SK-MEL-5 (cell line): ENCODE measurements around the gene ADGRV1. TPM values are rescaled to one million over a fixed set of nuclear protein-coding genes. Genes with fewer than 3 reads are reported as not detected.

ENCODE experiments used
- DNase-seq: peaks from one replicate; pipeline ENCODE4 v3.0.0-alpha.2; 2016; ENCODE audit warnings: low read depth, low spot score
- in situ Hi-C: cut with HindIII; loops from 2 replicates; pipeline ENCODE4 v1.10.0; 2016; ENCODE audit warnings: low sequenced_read_pairs, high pct_unique_total_duplicates, low pct_unique_long_range_greater_than_20kb
- polyA plus RNA-seq, 2 experiments: library from polyadenylated mRNA; depleted of rRNA; stranded (reverse); fragments of >200 nt; gene quantifications; 2 replicates each; pipeline ENCODE4 v1.2.3, GENCODE V29; 2015
- total RNA-seq: library from RNA; depleted of rRNA; stranded (reverse); fragments of >200 nt; shearing (Covaris generic); gene quantifications from 2 replicates; pipeline ENCODE4 v1.2.3, GENCODE V29; 2014; rRNA removed

The ADGRV1 gene, protein sequence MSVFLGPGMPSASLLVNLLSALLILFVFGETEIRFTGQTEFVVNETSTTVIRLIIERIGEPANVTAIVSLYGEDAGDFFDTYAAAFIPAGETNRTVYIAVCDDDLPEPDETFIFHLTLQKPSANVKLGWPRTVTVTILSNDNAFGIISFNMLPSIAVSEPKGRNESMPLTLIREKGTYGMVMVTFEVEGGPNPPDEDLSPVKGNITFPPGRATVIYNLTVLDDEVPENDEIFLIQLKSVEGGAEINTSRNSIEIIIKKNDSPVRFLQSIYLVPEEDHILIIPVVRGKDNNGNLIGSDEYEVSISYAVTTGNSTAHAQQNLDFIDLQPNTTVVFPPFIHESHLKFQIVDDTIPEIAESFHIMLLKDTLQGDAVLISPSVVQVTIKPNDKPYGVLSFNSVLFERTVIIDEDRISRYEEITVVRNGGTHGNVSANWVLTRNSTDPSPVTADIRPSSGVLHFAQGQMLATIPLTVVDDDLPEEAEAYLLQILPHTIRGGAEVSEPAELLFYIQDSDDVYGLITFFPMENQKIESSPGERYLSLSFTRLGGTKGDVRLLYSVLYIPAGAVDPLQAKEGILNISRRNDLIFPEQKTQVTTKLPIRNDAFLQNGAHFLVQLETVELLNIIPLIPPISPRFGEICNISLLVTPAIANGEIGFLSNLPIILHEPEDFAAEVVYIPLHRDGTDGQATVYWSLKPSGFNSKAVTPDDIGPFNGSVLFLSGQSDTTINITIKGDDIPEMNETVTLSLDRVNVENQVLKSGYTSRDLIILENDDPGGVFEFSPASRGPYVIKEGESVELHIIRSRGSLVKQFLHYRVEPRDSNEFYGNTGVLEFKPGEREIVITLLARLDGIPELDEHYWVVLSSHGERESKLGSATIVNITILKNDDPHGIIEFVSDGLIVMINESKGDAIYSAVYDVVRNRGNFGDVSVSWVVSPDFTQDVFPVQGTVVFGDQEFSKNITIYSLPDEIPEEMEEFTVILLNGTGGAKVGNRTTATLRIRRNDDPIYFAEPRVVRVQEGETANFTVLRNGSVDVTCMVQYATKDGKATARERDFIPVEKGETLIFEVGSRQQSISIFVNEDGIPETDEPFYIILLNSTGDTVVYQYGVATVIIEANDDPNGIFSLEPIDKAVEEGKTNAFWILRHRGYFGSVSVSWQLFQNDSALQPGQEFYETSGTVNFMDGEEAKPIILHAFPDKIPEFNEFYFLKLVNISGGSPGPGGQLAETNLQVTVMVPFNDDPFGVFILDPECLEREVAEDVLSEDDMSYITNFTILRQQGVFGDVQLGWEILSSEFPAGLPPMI (N-terminal part only)
- total RNA-seq = 0.21 and 0.58 TPM in 2 replicates
- 0.09 and 0.11 TPM in 2 replicates for polyA plus RNA-seq (2015; cell fraction: cytosol; rRNA removed)
- 1.2 and 13.4 TPM in 2 replicates for polyA plus RNA-seq (2015; cell fraction: nucleus; rRNA removed)

DNA sequence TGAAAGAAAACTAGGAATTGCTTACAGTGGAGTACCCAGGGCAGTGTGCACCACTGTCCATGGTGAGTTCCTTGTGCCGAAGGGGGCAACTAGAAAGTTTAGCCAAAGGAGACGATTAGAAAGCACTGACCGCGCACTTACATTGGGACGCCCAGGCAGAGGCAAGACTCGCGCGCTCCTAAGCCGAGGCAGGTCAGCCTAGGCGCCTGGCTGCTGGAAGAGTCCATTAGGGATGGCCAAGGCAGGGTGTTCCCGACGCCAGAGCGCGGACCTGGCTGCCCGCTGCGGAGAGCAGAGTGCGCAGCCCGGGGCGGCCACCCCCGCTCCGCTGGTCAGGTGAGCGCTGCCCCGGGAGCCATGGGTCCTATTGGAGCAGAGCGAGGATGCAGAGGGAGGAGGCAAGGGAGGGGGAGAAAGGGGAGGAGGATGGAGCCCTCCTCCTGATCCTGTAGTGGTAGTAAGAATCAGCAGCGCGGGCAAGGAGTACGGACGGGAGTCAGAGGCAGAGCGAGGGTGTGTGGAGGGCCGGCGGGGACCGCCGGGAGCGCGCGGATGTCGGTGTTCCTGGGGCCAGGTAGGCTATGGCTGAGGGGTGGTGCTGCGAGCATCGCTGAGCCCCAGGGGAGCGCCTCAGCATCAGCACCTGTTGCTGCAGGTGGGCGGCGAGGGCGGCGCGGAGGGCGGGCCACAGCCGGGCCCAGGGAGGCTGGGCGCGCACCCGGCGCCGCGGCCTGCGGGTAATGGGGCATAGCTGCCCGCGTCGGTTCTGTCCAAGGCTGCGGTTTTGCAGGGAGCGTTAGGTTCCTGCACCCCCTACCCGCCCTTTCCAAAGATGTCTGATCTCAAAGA lies at the start of gene ADGRV1:
TSS of gene ADGRV1 (plus strand) at position 454 of the 849 bp plus-strand sequence. CDS start at position 553, 99 bp downstream.
- DNase-seq = no peak
- in situ Hi-C loops = no loop called here

DNA sequence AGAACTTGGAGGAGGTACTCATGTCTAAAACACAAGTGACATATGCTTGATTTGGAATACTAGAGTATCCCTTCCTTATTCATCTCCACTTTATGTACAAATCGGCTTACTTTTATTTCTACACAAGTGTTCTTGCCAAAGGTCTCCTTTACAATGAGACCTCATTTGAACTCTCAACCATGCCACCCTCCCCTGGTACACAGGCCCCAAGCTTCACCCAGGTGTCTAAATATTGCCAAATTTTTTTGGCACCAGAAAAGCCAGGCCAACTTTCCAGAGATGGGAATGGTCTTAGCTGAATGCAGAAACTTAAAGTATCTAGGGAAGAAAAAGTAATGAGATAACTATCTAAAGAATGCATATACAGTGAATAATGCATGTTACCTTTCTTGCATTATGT lies 48.2 kb upstream of the ADGRV1 start:
- in situ Hi-C loops = no loop called here
- no peak for DNase-seq

DNA sequence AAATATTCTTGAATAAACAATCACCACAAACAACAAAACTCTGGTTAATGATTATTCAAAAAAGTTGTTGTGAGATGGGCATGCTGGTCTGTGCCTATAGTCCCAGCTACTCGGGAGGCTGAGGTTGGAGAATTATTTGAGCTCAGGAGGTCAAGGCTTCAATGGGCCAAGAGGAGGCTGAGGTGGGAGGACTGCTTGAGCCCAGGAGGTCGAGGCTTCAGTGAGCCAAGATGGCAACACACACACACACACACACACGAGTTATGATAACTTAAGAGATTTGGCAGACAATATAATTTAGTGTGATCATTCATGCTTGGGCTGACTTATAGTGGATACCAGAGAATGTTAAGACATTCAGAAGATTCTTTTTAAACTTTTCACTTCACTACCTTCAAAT lies 44.1 kb upstream of the ADGRV1 start:
- in situ Hi-C loops = no loop called here

DNA sequence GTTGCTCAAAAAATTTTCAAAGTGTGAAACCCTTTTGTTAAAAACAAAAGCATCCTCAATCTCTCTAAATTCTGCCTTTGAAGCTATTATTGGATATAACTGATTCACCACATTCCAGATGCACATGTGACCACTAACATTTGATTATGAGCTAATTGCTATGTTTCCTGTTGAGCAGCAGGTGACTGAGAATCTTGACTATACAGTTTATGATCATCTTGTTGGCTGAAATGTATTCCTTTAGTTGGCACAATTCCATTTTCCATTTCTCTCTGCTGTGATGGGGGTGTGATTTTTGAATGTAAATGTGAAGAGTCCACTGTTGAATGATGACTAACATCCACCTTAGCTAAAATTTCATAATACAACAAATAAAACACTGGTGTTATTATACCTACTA lies 39.9 kb upstream of the ADGRV1 start:
- peak; percentile 51 for DNase-seq
- in situ Hi-C loops = no loop called here

More for the DNA sequence above, 44.1 kb upstream of the ADGRV1 start:
- no peak for DNase-seq

DNA sequence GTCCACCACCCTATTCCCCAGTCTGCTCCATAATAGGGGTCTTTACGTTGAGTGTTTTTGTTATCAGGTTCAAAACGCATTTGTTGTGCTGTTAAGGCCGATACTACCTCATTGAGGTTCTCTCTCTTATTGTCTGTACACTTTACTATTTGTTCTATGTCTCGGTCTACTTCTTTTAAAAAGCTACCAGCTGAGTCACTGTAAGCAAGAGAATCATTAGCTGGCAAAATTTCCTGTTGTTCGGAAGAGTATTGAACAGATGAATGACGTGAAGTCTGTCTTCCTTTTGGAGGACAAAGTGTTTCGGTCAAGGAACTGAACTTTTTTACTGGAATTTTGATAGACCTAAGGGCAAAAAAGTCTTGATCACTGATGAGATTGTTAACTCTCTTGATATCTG lies 39.5 kb upstream of the ADGRV1 start:
- DNase-seq = no peak
- in situ Hi-C loops = no loop called here

DNA sequence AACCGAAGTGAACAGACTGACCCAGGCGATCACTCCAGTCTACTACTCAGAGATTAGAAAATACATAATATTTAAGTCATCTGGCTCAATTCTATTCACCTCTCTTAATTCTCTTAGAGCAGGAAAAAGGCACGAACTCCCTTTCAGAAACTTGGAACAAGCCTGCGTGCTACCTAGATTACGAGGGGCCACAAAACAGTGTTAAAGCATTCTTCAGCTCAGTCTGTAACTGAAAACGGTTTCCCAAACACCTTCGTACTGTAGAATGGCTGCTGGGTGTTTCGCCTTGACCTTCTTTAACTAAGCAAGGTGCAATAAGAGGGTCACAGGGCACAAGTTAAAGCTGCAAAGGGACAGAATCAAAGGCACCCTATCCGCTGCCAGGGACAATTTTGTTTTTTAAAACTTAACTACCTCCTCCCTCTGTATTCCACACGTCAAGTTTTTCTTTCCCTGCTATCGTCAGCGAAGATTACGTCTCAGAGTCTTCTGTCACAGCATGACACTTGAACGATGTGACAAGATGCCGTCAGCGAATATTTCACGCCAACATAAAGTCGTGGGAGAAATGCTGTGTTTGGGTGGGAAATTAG lies 29.9 kb upstream of the ADGRV1 start:
- peak; percentile 13 for DNase-seq
- in situ Hi-C loops = no loop called here

DNA sequence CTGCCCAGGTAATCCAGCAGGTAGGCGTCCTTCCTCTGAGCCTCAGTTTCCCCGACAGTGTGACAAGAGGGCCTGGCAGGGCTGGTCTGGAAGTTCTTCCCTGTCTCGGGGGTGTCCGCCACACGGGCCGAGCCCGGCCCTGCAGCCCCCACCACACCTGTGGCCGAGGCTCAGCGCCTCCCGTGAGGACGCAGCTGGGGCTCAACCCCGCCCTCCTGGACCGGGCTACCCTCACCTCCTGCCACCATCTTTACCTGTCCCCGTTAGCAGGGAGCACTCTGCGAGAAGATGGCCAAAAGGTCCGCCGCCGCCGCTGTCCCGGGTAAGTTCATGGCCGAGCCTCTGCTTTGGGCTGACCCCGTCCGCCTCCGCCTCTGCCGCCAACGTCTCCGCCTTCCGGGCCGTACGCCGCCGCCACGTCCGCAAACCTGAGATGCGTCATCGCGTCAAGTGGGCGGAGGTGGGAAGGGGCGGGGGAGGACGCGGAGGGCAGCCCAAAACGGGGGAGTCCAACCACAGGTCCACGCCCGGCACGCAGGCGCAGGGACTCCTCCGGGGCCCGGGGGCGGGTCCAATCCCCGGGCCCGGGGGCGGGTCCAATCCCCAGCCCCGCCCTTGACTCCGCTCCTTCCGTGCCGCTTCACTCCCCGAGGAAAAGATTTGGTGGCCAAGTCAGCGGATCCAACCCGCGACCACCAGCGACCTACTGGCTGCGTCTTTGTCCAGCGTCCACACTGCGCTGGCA lies 29.2 kb upstream of the ADGRV1 start, which contains the start of gene LYSMD3:
TSS of gene LYSMD3 (minus strand) at position 391 of the 745 bp plus-strand sequence. CDS start 4,295 bp downstream, outside the sequence.
- in situ Hi-C loops = no loop called here
- peak; percentile 97 for DNase-seq

DNA sequence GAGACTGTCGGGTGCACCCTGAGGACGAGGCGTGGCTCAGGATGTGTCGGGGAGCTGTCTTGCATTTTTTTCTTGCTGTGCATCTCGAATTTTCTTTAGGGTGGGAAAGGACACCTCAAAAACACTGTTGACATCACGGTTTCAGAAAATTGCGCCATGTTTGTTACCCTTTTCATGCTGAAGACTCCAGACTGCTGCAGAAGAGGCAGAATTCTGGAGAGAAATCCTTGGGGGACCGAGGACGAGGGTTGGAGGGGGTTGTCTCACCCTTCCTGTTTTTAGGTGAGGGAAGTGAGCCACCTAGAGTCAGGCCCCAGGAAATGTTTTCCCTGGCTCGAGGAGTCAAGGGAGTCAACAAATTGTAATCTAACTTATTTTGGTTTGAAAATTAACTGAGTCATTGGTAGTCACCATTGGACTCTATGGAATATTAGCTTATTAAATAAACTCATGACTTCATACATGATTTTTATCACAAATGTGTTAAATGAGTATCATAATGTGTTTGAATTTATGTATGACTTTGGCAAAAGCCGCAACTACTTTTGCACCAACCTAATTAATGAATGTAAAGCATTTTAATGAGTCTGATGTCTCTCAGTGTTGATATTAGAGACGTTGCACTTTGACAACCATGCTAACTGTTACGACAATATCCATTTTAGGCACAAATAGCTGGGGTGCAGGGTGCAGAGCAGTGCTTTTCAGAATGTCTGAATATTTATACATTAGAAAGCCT lies 28.5 kb upstream of the ADGRV1 start:
- peak; percentile 86 for DNase-seq
- in situ Hi-C loops = no loop called here

DNA sequence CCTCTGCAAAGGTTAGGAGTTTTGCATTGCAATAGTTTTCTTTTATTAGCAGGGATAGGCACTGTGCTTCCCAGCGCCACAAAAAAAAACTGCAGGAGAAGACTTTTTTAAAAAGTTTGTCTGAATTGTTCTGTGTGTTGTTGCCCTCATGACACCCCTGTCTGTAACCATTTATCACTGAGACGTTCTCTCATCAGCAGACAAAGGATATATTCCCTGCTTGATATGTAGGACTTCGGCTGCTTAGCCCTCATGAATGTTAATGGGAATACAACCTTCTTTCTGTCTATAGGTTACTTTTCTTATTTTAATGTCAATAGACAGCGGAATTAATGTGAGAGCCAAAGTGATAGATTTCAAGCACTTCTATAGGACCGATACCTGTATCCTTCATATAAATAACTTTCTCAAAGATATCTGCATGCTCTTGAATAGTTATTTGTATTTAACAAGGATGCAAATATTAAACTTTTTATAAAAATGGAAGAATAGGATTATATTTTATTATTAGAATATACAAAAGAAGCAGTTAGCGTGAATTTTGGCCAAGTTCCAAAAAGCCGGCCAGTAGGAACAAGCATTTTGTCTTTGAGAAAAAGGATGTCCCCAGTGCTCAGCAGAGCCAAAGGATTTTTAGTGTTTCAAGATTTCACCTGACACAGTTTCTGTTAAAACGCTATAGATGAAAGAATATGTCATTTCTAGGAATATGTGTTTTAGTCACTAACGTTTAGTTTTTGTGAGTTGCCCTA lies 27.7 kb upstream of the ADGRV1 start:
- peak; percentile 20 for DNase-seq
- in situ Hi-C loops = no loop called here

DNA sequence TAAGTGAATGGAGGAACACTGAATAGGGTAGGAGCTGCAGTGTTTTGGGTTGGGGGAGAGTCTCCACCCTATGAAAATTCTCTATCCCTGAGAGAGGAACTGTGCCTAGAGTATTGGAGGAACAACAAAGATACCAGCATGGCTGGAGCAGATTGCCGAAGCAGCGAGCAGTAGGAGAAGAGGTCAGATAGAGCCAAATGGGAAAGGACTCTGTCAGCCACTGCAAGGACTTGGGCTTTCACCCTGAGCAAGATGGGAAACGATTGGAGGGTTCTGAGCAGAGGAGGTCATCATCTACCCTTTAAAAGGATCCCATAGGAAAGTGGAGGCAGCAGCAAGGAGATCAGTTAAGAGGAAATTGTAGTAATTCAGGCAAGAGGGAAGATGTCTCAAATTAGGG lies 24.8 kb upstream of the ADGRV1 start:
- DNase-seq = no peak
- in situ Hi-C loops = no loop called here

DNA sequence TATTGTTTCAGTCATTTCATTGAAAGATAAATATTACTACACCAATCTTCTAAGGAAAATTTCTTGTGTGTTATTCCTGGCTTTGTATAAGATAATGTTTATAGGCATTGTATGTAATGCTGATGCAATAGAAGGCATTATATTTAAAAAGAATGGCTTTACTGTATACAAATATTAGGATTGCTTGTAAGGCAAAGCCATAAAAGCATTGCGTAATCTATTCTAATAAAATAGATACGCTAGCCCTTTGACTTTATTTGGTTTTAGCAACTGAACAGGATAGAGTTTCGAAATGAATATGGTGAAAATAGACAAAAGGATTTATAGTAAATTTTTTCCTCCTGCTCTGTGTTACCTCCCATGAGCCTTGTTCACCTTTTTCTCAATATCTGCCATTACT lies 23.7 kb upstream of the ADGRV1 start:
- in situ Hi-C loops = no loop called here
- no peak for DNase-seq

DNA sequence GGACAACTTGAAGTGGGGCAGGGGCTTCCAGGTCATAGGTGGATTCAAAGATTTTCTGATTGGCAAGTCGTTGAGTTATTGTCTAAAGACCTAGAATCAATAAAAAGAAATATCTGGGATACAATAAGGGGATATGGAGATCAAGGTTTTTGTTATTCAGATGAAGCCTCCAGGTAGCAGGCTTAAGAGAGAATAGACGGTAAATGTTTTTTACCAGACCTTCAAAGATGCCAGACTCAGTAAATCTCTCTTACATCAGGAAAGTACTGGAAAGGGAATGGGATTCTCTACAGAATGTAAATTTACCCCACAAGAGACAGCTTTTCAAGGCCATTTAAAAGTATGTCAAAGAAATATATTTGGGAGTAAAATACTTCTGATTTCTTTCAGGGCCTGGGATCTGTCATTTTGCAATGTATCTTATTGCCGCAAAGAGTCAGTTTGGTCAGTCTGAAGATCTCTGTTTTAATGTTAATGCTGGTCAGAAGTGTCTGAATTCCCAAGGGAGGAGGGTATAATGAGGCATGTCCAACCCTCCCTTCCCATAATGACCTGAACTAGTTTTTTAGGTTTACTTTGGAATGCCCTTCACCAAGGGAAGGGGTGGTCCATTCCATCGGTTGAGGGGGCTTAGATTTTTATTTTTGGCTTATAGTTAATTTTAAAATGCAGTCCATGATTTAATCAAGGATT lies 15.6 kb upstream of the ADGRV1 start:
- in situ Hi-C loops = no loop called here
- DNase-seq = no peak

DNA sequence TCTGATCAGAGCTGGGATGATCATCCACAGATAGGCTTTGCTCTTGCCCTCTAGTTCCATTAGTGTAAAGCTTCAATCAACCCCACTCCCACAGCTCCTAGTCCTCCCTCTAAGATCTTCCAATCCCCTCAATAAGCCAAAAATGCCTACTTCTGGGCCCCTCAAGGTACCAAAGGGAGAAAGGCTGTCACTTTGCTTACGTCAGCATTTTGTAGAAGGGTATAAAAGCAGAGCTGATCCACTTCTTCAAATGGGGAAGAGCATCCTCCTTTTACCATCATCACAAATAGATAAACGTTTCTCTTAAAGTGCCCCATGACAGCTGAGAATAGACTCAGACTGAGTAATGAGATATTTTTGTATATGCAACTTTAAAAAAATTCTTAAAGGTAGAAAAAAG lies 13.1 kb upstream of the ADGRV1 start:
- in situ Hi-C loops = no loop called here
- no peak for DNase-seq

DNA sequence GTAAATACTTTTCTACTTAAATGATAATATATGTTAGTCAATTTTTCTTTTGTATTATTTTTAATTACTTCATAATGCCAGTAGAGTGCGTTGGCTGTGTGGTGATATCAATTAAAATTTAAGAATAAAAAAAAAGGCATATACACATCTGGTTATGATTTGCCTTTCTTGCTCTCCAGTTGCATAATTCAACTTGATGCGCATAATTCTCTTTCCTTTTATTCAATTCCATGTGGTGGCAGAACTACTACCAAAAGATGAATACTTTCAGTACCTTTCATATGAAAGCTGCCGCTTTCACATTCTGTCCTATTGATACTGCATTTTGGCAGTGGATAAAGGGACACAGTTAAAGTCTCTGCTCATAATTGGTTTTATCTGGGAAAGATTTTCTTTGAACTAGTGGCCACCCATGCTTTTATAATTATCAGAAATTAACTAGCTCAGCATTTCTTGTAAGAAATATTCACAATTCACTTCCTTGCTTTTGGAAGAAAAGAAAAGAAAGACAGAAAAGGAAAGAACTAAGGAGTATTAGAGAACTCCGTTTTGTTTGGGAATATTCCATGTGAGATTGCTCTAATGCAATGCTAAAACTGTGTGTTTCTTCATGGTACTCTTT lies 12.3 kb upstream of the ADGRV1 start:
- in situ Hi-C loops = no loop called here
- no peak for DNase-seq
